Panc1 (cell line): ENCODE data around the gene RNASEH2B. TPM values are rescaled to one million over a fixed set of nuclear protein-coding genes. Genes with fewer than 3 reads are reported as not detected.

Experiments
- ATAC-seq: fragments of 200-7000 bp; cut with Tn5 transposase; 2 replicates; pipeline ENCODE4 v1.9.1; 2020; ENCODE audit warnings: mild to moderate bottlenecking, moderate library complexity
- BruUV-seq: library from RNA; stranded (reverse); fragments of 400-500 nt; replicated peaks from 2 replicates; lab custom pipeline; 2021; lab: Mats Ljungman, UMichigan
- CTCF ChIA-PET: fragments of 300-600 bp; sonication (Branson Sonifier 250); formaldehyde crosslinking; loops from one replicate; lab custom pipeline; 2022; ENCODE audit warnings: antibody characterized with exemption; lab: Charles Lee
- POLR2A ChIA-PET: fragments of 300-600 bp; sonication (Branson Sonifier 250); formaldehyde crosslinking; loops from one replicate; lab custom pipeline; 2022; ENCODE audit warnings: antibody characterized with exemption; lab: Charles Lee
- DNase-seq: peaks from one replicate; pipeline ENCODE4 v3.0.0-alpha.2; 2010; ENCODE audit warnings: low read depth, low spot score
- H3K27ac ChIP-seq: 2 replicates; pipeline ENCODE4 v1.5.1; 2011; ENCODE audit warnings: mild to moderate bottlenecking, low read length, inconsistent platforms
- H3K27me3 ChIP-seq: fragments of 200-500 bp; sonication (Bioruptor generic); 2 replicates; pipeline ENCODE4 v1.6.0; 2014; ENCODE audit warnings: low read length, inconsistent platforms; ENCODE audit not compliant: control insufficient read depth, insufficient read depth
- H3K36me3 ChIP-seq: fragments of 200-500 bp; sonication (Bioruptor generic); 2 replicates; pipeline ENCODE4 v1.5.1; 2014; ENCODE audit warnings: inconsistent platforms, mild to moderate bottlenecking, low read length, moderate library complexity; ENCODE audit not compliant: control insufficient read depth, insufficient read depth
- H3K4me1 ChIP-seq: 2 replicates; pipeline ENCODE4 v1.5.1; 2011; ENCODE audit warnings: inconsistent platforms, mild to moderate bottlenecking, low read length, moderate library complexity; ENCODE audit not compliant: control insufficient read depth, insufficient read depth
- H3K4me3 ChIP-seq, 2 experiments: 2 replicates each; pipeline ENCODE4 v1.5.1; 2011 to 2012; ENCODE audit warnings: low read depth in 2 of 2, low read length in 2 of 2, mild to moderate bottlenecking in 2 of 2, inconsistent platforms in 1 of 2, moderate library complexity in 1 of 2
- H3K9me3 ChIP-seq: fragments of 200-500 bp; sonication (Bioruptor generic); 2 replicates; pipeline ENCODE4 v1.5.1; 2014; ENCODE audit warnings: low read depth, mild to moderate bottlenecking, inconsistent platforms, low read length, moderate library complexity; ENCODE audit not compliant: control insufficient read depth, insufficient read depth
- POLR2AphosphoS5 ChIP-seq: IDR thresholded peaks from 2 replicates; pipeline ENCODE4 v1.6.1; 2012; ENCODE audit warnings: mild to moderate bottlenecking, low read depth, low read length, moderate library complexity
- SIN3A ChIP-seq: IDR thresholded peaks from 2 replicates; pipeline ENCODE4 v1.6.1; 2012; ENCODE audit warnings: low read depth, mild to moderate bottlenecking, low read length, moderate library complexity, borderline replicate concordance; ENCODE audit not compliant: insufficient read depth
- TCF7L2 ChIP-seq: IDR thresholded peaks from 2 replicates; pipeline ENCODE4 v1.6.1; 2011; ENCODE audit warnings: mild to moderate bottlenecking, low read depth, low read length, inconsistent platforms
- in situ Hi-C: cut with HindIII; loops from 2 replicates; pipeline ENCODE4 v1.10.0; 2016; ENCODE audit warnings: low sequenced_read_pairs, low pct_unique_long_range_greater_than_20kb
- intact Hi-C: fragments of 100-400 bp; cut with micrococcal nuclease; formaldehyde crosslinking; loops from one replicate; pipeline ENCODE4 v1.10.0; 2022; ENCODE audit not compliant: unreplicated experiment
- total RNA-seq: library from RNA; stranded (reverse); gene quantifications from one replicate; pipeline ENCODE4 v1.2.1, GENCODE V29; 2021; ENCODE audit not compliant: unreplicated experiment
- TF ChIP-seq, protein P1 (sequence below), 2 experiments: IDR thresholded peaks; 2 replicates each; pipeline ENCODE4 v1.6.1; 2011 to 2012; ENCODE audit warnings: low read depth in 2 of 2, control low read depth in 1 of 2, low read length in 1 of 2, mild to moderate bottlenecking in 1 of 2, moderate library complexity in 1 of 2; ENCODE audit not compliant: insufficient read depth in 1 of 2
- TF ChIP-seq, protein P2 (sequence below): fragments of 450-650 bp; IDR thresholded peaks from 2 replicates; pipeline ENCODE4 v1.5.1; 2017; ENCODE audit warnings: mild to moderate bottlenecking

RNASEH2B gene
- total RNA-seq, 1 experiment from 2014 or later: 37.8 TPM

DNA sequence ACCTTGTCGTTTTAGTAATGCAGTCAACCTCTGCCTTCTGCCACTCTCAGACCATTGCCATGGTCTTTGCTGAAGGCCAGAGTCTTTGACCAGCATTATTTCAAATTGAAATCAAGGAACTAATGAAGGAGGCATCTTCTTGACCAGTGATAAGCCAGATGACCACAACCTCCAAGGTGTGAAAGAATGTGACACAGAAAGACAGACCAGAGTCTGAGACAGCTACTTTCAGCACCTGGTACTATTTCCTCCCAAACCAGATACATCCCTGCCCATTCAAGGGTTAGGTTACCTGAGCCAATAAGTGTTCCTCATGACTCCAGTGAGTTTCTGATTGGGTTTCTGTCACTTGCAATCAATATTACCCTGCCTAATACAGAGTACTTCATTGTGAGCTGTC, 20.3 kb upstream of the RNASEH2B start:
- CTCF ChIA-PET: no interaction called here
- H3K36me3 ChIP-seq: no peaks in the 10 kb centered on the region
- DNase-seq: no peak
- intact Hi-C loops: no loop called here
- ATAC-seq: no peak
- no peak overlapping the region for H3K27ac ChIP-seq
- H3K27me3 ChIP-seq: no peaks in the 10 kb centered on the region
- no peaks in the 10 kb centered on the region for H3K9me3 ChIP-seq
- POLR2A ChIA-PET: no interaction called here
- in situ Hi-C loops: no loop called here
- TF ChIP-seq, protein P1, sequence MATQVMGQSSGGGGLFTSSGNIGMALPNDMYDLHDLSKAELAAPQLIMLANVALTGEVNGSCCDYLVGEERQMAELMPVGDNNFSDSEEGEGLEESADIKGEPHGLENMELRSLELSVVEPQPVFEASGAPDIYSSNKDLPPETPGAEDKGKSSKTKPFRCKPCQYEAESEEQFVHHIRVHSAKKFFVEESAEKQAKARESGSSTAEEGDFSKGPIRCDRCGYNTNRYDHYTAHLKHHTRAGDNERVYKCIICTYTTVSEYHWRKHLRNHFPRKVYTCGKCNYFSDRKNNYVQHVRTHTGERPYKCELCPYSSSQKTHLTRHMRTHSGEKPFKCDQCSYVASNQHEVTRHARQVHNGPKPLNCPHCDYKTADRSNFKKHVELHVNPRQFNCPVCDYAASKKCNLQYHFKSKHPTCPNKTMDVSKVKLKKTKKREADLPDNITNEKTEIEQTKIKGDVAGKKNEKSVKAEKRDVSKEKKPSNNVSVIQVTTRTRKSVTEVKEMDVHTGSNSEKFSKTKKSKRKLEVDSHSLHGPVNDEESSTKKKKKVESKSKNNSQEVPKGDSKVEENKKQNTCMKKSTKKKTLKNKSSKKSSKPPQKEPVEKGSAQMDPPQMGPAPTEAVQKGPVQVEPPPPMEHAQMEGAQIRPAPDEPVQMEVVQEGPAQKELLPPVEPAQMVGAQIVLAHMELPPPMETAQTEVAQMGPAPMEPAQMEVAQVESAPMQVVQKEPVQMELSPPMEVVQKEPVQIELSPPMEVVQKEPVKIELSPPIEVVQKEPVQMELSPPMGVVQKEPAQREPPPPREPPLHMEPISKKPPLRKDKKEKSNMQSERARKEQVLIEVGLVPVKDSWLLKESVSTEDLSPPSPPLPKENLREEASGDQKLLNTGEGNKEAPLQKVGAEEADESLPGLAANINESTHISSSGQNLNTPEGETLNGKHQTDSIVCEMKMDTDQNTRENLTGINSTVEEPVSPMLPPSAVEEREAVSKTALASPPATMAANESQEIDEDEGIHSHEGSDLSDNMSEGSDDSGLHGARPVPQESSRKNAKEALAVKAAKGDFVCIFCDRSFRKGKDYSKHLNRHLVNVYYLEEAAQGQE (IDR thresholded peaks at IDR 0.05; ENCODE audit: insufficient read depth in 1 of 2, low read depth in 2 of 2, low read length in 1 of 2): no peak
- TF ChIP-seq POLR2AphosphoS5: no peak
- no peak for TF ChIP-seq TCF7L2
- no peak for TF ChIP-seq SIN3A
- TF ChIP-seq, protein P2, sequence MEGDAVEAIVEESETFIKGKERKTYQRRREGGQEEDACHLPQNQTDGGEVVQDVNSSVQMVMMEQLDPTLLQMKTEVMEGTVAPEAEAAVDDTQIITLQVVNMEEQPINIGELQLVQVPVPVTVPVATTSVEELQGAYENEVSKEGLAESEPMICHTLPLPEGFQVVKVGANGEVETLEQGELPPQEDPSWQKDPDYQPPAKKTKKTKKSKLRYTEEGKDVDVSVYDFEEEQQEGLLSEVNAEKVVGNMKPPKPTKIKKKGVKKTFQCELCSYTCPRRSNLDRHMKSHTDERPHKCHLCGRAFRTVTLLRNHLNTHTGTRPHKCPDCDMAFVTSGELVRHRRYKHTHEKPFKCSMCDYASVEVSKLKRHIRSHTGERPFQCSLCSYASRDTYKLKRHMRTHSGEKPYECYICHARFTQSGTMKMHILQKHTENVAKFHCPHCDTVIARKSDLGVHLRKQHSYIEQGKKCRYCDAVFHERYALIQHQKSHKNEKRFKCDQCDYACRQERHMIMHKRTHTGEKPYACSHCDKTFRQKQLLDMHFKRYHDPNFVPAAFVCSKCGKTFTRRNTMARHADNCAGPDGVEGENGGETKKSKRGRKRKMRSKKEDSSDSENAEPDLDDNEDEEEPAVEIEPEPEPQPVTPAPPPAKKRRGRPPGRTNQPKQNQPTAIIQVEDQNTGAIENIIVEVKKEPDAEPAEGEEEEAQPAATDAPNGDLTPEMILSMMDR: no peak
- H3K4me1 ChIP-seq: no peaks in the 10 kb centered on the region
- H3K4me3 ChIP-seq: no peak overlapping the region
- no TSS peak for BruUV-seq

DNA sequence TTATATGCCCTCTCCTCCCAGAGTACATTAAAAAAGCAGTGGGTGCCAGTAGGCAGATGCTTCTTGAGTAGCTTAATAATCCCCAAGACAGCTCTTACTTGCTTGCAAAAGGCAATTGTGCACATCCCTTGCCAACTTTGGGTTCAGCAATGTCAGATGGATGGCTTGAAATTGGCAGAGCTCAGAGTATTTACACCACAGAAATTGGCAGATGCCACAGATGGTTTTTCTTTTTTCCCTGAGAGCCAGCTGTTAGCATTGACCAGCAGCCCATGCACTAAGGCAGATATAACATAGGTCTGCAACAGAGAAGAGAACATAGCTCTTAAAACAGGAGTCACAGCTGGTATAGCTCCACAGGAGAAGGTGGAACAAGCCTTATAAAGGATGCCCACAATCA, 18.4 kb upstream of the RNASEH2B start:
- in situ Hi-C loops (no loop called here), intact Hi-C loops (loop anchor here (10.0 kb wide), 1 partner anchor 76 kb away; no protein-coding TSS in a partner anchor)
- ATAC-seq (no peak), DNase-seq (no peak)
- H3K36me3 ChIP-seq: no peaks in the 10 kb centered on the region
- ChIA-PET POLR2A (interaction anchor here (0.6 kb wide), 1 partner anchor 83 kb away, joined by 3 read pairs; no protein-coding TSS in a partner anchor), CTCF (no interaction called here)
- H3K27ac ChIP-seq: no peak overlapping the region
- no TSS peak for BruUV-seq
- H3K9me3 ChIP-seq: no peaks in the 10 kb centered on the region
- no peak overlapping the region for H3K4me3 ChIP-seq
- H3K27me3 ChIP-seq: no peaks in the 10 kb centered on the region
- no peaks in the 10 kb centered on the region for H3K4me1 ChIP-seq
- TF ChIP-seq, protein P1 (IDR thresholded peaks at IDR 0.05; ENCODE audit: insufficient read depth in 1 of 2, low read depth in 2 of 2, low read length in 1 of 2): no peak
- TF ChIP-seq POLR2AphosphoS5: no peak
